ENCODE measurements around the gene CRAT.
"Not testable (repeated sequence)": the region's sequence is repeated elsewhere in the genome, so short reads cannot be mapped to it uniquely, and the experiment has no call there.

CRAT gene

DNA sequence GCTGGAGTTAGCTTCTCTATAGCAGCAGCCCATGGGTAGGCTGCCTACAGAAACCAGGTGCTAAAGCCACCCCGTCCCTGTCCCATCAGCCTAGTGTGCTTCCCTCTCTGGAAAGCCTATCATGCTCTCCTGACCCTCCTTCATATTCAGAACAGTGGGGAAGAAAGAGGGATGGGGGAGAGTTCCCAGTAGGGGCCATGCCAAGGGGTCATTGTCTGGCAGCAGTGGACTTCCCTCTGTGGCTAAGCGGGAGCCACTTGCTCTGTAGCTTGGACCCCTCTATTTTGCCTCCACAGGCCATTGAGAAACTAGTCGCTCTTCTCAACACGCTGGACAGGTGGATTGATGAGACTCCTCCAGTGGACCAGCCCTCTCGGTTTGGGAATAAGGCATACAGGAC, 18.1 kb upstream of the CRAT start:
- TF ChIP-seq, protein P1, sequence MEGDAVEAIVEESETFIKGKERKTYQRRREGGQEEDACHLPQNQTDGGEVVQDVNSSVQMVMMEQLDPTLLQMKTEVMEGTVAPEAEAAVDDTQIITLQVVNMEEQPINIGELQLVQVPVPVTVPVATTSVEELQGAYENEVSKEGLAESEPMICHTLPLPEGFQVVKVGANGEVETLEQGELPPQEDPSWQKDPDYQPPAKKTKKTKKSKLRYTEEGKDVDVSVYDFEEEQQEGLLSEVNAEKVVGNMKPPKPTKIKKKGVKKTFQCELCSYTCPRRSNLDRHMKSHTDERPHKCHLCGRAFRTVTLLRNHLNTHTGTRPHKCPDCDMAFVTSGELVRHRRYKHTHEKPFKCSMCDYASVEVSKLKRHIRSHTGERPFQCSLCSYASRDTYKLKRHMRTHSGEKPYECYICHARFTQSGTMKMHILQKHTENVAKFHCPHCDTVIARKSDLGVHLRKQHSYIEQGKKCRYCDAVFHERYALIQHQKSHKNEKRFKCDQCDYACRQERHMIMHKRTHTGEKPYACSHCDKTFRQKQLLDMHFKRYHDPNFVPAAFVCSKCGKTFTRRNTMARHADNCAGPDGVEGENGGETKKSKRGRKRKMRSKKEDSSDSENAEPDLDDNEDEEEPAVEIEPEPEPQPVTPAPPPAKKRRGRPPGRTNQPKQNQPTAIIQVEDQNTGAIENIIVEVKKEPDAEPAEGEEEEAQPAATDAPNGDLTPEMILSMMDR (IDR thresholded peaks at IDR 0.05; ENCODE audit: low read depth, low read length): no peak
- H3K4me3 ChIP-seq (ENCODE audit: low read depth, low read length): no peak overlapping the region

DNA sequence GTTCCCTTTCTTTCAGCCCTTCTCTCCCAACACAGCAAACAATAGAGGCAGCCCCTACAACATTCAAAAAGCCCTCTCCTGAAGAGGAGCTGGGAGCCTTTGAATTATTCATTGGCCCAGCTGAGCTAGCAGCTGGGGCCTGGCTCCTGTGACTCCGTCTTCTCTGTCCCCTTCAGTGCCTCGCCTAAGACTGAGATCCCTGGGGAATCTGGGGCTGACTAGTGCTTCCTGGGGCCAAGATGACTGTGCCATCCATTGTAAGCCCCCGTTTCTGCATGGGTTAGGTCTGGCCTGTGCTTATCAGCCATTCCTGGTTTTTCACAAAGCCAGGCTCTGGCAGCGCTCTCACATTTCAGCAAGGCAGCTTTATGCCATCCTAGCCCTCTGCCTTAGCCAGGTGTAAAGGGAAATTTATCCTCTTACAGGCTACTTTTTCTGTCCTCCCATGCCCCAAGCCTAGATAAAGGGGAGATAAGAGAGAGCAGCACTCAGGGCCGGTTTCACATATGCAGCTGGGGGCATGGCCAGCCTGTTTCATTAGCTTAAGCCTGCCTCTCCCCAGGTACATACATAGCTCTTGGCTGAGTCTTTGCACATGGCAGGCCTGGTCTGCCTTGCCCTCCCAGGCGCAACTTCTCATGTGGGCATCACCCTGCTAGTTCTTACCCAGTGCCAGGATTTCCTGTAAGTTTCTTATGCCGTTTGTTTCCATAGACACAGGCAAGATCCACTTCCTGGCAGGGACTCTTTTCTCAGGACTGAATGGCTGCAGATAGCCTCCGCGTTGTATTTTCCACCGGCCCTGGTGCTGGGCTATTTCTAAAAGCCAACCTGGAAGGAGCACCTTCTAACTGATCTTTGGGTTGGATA, 16.4 kb upstream of the CRAT start:
- no peak overlapping the region for H3K4me3 ChIP-seq (ENCODE audit: low read depth, low read length)
- TF ChIP-seq, protein P1 (IDR thresholded peaks at IDR 0.05; ENCODE audit: low read depth, low read length): no peak

DNA sequence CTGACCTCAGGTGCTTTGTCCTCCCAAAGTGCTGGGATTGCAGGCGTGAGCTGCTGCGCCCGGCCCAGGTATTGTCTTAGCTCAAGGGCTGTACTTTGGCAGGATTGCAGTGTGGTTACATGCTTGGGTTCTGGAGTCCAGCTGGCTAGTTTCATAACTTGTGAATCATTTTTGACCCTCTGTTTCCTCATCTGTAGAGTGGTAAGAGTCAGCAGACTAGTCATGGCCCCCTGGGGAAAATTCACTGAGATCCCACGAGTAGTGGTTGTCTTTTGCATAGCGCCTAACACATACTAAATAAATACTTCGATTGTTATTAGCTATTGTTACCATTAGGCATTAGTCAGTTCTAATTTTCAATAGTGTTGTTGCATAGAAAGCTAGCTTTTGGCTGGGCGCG, 14.9 kb upstream of the CRAT start:
- H3K4me3 ChIP-seq (ENCODE audit: low read depth, low read length): no peak overlapping the region
- TF ChIP-seq, protein P1 (IDR thresholded peaks at IDR 0.05; ENCODE audit: low read depth, low read length): no peak

DNA sequence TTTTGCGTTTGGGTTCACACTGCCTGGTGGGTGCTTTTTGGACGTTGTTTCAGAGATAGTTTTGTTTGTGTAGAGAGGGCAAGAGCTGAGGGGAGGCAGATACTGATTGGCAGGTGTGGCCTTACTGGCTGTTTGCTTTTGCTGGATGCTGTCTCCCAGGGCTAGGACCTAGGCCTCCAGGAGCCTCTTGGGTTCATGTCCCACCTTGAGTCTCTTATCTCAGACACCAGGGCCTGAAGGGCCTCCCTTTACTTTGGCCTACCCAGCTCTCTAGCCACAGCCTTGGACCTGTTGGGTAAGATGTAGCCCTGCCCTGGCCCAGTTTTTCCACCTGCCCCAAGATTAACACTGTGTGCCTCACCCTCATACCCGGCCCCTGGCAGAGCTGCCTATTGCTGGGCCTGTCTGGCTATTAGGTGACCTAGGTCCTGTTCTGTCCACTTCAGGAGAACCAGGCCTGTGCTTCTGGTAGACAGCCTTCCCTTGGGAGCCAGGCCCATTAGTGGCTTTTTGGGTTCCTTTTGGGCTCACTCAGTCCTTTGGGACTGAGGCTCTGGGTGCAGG, 14.0 kb upstream of the CRAT start:
- TF ChIP-seq, protein P1 (IDR thresholded peaks at IDR 0.05; ENCODE audit: low read depth, low read length): no peak
- H3K4me3 ChIP-seq (ENCODE audit: low read depth, low read length): no peak overlapping the region

DNA sequence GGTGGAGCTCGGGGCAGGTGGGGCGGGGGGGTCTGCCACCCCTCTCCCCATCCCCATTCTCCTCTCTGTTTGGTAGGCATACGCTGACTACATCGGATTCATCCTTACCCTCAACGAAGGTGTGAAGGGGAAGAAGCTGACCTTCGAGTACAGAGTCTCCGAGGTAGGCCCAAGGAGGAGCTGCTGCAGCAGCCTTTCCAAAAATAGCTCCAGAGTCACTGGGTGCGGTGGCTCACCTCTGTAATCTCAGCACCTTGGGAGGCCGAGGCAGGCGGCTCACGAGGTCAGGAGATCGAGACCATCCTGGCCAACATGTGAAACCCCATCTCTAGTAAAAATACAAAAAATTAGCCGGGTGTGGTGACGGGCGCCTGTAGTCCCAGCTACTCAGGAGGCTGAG, 12.4 kb upstream of the CRAT start:
- H3K4me3 ChIP-seq (ENCODE audit: low read depth, low read length): not testable (repeated sequence)

DNA sequence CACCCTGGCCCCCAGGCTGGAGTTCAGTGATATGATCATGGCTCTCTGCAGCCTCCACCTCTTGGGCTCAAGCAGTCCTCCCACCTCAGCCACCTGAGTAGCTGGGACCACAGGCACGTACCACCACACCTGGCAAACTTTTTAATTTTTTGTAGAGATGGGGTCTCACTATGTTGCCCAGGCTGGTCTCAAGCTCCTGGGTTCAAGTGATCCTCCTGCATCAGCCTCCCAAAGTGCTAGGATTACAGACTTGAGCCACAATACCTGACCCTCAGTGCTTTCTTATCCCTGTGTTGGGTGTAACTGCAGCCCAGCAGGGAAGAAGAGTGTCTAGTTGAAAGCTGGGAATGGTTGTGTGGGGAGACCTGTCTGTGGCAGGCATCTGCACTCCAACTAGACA, 11.5 kb upstream of the CRAT start:
- TF ChIP-seq, protein P1 (IDR thresholded peaks at IDR 0.05; ENCODE audit: low read depth, low read length): no peak
- H3K4me3 ChIP-seq (ENCODE audit: low read depth, low read length): no peak overlapping the region

DNA sequence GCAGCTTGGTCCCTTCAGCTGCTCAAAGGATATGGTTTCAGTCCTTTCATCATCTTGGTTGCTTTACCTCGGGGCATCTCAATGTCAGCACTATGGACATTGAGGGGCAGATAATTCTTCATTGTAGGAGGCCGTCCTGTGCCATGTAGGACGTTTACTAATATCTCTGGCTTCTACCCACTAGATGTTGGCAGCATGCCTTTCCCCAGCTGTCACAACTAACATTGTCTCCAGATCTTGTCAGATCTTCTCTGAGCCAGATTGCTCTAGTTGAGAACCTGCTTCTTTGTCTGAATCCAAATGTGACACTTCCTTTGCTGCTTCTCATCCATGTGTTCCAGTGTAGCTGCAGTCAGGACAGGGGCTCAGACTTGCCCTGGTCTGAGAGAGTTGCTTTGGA, 10.9 kb upstream of the CRAT start:
- TF ChIP-seq, protein P1 (IDR thresholded peaks at IDR 0.05; ENCODE audit: low read depth, low read length): no peak
- no peak overlapping the region for H3K4me3 ChIP-seq (ENCODE audit: low read depth, low read length)

Data from WI38 (cell line).